ENCODE measurements around the gene PRKAG2. TPM values are rescaled to one million over a fixed set of nuclear protein-coding genes. Genes with fewer than 3 reads are reported as not detected.

PRKAG2 gene
- total RNA-seq, 1 donor from 2014 or later: 13.5 TPM

DNA sequence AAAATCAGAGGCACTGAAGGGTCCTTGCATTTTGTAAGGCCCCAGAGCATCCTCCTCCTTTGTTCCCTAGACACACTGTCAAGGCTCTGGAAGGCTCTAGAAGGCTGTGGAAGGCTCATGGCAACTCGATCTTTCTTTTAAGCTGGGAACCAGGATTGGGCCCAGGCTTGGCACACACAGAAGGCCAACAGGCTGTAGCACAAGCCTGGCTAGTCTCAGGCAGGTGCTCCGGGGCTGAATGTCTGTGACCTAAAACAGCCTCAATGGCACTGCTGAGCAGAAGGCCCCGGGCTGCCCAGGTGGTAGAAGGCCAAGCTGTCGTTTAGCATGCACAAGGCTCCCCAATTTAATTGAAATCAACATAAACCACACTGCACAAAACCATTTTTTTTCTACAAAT, 55.7 kb downstream of the PRKAG2 start:
- DNase-seq (ENCODE audit: low read depth in 2 of 2): no peak

DNA sequence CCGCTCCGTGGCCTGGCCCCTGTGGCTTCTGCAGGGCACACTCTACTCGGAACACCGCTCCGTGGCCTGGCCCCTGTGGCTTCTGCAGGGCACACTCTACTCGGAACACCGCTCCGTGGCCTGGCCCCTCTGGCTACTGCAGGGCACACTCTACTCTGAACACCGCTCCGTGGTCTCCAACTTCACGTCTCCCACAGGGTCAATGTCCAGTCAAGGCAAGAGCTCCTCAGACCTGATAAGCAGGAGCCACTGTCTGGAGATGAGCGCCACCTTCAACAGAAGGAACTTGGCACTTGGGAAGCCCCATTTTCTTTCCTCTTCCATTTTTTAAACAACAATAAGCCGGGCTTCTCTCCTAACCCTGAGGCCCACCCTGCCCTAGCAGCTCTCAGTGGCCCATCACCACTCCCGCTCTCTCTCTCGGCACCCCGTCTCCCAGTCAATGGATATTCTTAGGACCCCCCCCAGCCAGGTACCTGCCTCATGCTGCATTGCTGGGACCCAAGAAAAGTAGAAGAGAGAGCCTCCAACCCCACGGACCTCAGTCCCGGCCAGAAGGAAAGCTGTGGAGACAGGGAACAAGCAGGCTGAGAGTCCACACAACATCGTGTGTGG, 56.3 kb downstream of the PRKAG2 start:
- no peak for DNase-seq (ENCODE audit: low read depth in 2 of 2)

- no peak for DNase-seq (ENCODE audit: low read depth in 2 of 2)
Observed at GRCh38 chr7:151819866-151820265, 57.0 kb downstream of the PRKAG2 start.

DNA sequence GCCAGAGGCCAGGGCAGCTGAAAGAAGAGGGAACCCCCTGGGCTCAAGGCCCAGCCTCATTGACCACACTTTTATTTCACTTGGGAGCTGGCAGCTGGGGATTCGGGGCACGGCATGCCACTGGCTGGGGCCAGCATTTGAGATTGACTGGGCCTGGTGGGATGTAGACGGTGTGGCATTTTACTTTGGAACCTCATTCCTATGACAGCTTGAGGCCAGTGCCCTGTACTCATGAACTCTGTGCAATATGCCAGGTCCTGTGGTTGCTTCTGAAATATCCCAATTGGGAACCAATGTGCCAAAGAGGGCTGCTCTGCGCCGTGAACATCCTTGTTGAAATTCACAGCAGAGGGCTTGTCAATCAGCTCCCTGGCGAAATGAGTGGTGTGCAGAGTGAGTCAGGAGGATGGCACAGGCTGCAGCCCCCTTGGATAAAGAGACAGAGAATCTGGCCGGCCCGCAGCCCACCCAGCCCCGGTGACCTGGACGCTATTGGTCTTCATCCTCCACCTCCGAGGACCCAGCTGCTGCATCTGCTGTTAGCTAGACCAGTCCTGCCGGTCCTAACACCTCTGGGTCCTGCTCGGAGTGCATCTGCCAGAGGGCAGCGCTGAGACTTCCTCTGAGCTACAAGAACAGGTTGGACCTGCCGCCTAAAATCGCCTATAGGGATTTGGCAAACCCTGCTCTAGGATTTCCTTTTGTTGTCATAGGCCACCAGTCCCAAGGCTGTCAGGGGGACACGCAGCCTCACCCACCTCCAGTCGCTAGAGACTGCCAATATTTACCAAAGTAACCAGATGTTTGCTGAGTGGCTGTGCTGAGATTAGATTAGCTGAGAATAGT, 58.0 kb downstream of the PRKAG2 start:
- no peak for DNase-seq (ENCODE audit: low read depth in 2 of 2)

DNA sequence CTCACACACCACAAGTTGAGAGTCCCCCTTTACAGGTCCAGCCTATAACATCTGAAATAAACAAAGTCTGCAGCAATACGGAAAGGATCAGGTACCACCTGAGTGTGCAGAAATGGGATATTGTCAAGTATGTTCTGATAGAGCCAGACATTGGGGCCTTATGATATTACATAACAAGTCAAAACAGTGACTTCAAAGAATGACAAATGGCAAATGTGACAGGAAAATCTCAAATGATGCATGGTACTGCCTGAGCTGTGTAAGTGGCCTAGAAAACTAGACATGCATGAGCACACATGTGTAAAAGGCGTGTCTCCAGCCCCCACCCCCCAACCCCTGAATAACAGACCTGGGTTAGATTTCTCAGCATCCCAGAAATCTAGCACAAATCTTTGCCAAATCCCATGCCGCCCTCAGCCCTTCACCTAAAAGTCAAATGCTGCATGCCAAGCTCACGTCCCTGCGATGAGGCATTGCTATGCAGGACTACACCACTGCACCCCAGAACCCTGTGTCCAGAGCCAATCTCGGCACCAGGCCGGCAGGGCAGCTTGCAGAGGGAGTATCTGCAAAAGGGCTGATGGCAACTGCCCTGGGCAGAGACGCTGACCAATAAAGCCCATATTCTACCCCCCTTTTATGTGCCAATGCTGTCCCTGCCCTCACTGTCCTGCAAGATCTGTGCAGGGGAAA, 58.8 kb downstream of the PRKAG2 start:
- no peak for DNase-seq (ENCODE audit: low read depth in 2 of 2)

GRCh38 chr7:151817315-151817690, 59.6 kb downstream of the PRKAG2 start:
- DNase-seq (ENCODE audit: low read depth in 2 of 2): no peak

DNA sequence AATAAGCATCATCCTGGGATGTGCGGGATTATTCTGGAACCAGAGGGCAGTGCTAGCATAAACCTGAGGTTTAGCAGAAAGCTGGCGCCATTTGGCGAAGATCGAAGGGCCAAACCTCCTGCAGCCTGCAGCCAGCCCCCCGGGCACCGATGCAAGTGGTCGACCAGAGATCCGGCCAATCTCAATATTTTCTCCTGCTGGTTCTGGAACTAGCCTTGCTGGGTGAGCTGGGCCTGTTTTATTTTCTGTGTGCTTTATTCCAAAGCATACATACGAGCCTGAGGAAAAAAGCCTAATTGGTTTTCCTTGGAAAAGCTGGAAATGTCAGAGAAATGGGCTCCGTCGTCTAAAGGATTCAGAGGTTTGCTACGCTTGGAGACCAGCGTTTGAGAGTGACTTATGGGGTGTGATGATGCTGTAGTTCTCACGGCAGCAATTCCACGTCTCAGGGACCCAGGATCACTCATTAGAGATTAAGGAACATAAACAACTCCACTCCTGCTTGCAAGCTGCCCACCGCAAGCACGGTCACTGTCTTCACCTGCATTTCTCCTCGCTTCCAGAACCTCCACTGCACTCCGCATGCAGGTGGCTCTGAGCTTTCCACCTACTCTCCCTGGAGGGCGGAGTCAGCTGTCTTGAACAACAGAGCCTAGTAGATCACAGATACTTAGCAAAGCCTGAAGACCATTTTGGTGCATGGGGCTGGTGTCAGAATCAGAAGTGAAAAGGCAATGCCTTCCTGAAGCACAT, 60.2 kb downstream of the PRKAG2 start:
- DNase-seq (ENCODE audit: low read depth in 2 of 2): no peak

DNA sequence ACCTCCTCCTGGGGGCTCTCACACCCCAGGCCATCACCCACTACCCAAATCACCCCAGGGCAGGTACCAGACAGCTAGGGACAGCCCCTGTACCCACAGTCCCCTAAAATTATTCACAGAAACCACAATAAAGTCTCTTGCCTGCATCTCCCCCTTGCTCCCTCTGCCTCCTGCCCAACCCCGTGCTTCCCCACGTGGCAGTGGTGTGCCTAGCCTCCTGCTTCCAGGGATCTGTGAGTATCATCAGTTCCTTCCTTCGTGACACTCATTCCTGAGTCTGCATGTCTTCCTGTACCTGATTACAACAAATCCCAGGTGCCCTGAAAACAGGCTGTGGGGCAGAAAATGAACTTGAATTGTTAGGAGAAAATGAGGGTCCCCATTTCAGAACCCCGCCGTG, 61.5 kb downstream of the PRKAG2 start:
- no peak for DNase-seq (ENCODE audit: low read depth in 2 of 2)

GRCh38 chr7:151814400-151815009, 62.4 kb downstream of the PRKAG2 start:
- no peak for DNase-seq (ENCODE audit: low read depth in 2 of 2)

- DNase-seq (ENCODE audit: low read depth in 2 of 2): no peak
Observed at GRCh38 chr7:151813997-151814396, 62.9 kb downstream of the PRKAG2 start.

DNA sequence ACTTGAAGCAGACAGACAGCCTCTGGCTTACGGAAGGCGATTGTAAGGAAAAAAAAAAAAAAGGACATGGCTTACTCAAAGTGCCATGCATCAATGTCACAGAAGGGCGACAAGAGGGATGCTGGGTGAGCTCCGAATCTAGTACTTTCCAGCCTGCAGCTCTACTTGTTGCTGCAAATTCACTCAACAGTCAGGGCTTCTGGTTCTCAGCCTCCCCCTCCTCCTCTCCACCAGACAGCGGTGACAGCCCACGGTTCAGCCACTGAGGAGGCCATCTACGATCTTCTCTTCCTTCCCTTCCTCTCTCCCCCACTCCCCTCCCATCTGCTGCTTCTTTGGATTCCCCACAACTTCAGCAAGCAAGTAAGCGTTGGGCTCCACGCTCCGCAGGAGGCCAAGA, 63.5 kb downstream of the PRKAG2 start:
- no peak for DNase-seq (ENCODE audit: low read depth in 2 of 2)

DNA sequence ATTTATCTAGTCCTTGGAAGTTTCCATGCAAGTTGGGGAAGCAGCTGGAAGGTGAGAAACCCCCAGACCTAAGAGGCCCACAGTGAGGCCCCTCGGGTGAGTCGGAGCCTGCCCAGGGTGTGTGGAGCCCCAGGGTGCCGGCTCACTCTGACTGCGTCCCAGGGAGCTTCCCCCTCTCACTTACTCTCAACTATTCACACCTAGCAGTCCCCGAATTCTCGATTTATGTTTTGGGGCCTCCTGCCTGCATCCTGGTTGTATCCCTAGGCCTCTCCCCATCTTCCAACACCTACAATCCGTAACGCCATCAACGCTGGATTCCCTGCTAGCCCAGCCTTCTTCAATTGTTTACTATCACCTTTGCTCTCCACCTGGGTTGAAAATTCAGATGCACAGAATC, 63.9 kb downstream of the PRKAG2 start:
- DNase-seq (ENCODE audit: low read depth in 2 of 2): no peak

- DNase-seq (ENCODE audit: low read depth in 2 of 2): no peak
Observed at GRCh38 chr7:151810441-151811232, 66.3 kb downstream of the PRKAG2 start.

DNA sequence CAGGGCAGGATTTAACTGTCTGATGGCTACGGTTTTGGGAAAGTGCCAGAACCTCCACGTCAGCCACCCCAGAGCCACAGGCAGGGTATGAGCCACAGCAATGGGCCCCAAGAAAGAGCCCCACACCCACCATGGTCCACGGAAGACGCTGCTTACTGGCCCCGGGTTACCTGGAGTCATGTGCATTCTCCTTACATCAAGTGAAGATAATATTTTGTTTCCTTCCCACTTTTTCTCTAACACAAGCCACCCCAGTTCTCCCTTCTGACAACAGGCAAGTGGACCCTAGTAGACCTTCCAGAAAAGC, 67.1 kb downstream of the PRKAG2 start:
- no peak for DNase-seq (ENCODE audit: low read depth in 2 of 2)

DNA sequence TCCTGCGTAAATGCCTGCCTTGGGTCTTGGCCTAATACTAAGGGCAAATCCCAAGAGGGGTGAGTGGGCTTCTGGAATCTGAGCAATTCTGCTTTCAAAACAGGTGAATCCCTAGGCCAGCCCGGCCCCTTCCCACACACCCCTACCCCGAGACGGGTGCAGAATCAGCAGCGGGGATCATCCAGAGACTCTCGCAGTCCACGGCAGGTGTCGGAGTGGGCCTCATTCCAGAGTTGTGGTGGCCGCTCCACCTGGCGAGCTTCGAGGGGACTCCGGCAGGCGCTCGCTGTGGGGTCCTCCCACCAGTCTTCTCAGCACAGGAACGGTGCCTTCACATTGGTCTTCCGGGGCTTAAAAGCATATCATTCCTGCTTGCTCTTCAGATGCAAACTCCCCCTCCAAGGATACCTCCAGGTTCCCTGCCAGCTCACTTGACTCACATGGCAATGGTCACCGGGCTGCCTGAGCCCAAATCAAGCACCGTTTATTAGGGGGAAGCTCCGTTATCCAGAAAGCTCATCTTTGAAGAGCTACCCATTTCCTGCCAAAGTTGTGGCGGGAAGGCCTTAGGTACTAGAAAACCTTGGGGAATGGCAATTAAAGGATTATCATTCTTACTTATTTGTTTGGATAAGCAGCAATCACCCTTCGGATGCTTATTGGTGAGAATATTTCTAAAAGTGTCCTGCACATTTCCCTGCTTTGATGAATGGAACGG, 67.6 kb downstream of the PRKAG2 start:
- DNase-seq (ENCODE audit: low read depth in 2 of 2): no peak

- peak in 1 of 2 donors; percentile 11 for DNase-seq (ENCODE audit: low read depth in 2 of 2)
Observed at GRCh38 chr7:151808400-151809145, 68.3 kb downstream of the PRKAG2 start.

DNA sequence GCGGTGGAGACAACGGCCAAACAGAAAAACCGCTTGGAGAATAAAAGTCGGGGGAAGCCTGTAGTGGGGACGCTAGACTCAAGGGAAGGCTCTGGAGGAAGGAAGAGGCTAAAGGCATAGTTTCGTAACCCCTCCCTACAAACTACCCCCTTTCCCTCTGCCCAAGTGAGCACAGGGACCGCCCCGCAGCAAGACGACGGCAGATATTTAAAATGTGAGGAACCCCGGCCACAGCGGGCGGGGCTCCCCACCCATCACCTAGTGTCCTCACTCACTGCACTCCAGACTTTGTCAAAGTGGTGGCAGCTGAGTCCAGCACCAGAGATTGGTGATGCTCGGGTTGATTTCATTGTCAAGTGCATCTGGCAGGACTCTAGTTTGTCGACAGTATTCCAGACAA, 69.1 kb downstream of the PRKAG2 start:
- DNase-seq (ENCODE audit: low read depth in 2 of 2): no peak

- peak in 1 of 2 donors; percentile 59 for DNase-seq (ENCODE audit: low read depth in 2 of 2)
Observed at GRCh38 chr7:151806952-151807775, 69.8 kb downstream of the PRKAG2 start.

DNA sequence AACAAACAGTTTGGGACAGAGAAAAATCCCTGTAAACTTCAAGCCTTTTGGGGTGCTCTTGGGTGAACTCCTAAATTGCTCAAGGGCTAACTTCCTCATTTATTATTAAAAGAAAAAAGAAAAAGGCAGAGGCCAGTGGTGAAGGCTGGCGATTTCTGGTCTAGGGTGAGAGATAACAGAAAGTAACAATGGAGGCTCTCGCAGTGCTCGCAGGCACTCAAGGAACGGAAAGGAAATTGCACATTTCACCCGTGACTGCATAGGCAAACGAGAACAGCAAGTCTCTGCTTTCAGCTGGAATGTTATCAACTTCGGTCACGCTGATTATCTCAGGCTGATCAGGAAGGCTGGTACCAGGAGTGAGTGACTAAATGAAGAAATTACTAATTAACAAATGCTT, 70.7 kb downstream of the PRKAG2 start:
- peak in 1 of 2 donors; percentile 19 for DNase-seq (ENCODE audit: low read depth in 2 of 2)
